Measurements from ENCODE around the gene CCNI.

CCNI gene

GRCh38 chr4:77001907-77002306 is 73.9 kb downstream of the CCNI start:
- DNase-seq = no peak

DNA sequence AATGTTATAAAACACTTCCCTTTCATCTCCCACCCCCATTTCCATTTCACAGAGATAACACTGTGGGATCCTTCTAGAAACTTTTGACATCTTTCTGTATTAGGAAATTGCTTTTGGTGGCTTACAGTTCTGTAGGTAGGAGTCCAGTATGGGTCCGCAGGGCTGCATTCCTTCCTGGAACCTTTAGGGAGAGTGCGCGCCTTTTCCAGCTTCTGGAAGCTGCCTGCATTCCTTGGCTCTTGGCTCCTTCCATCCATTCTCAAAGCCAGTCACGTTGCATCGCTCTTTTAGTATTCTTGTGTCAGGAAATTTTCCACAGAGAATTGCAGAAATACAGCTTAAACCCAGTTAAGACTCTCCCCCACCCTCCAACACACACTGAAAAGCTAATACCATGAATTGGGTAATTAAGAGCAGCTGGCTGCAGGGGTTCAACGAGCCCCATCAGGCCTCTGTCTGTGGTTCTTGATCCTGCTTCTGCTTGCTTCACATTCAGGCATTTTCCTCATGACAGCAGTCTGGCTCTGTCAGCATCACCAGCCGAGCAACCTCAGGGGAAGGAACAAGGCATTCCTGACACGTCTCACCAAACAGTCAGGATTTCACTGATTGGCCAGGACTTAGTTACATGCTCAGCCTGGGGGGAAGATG is 77.4 kb downstream of the CCNI start:
- no peak for DNase-seq

- no peak for DNase-seq
Measured at GRCh38 chr4:76997532-76997931, 78.3 kb downstream of the CCNI start.

Measured in activated naive CD4-positive, alpha-beta T cell (primary cell).